ENCODE data around the gene ARL4D.

Gene ARL4D

DNA sequence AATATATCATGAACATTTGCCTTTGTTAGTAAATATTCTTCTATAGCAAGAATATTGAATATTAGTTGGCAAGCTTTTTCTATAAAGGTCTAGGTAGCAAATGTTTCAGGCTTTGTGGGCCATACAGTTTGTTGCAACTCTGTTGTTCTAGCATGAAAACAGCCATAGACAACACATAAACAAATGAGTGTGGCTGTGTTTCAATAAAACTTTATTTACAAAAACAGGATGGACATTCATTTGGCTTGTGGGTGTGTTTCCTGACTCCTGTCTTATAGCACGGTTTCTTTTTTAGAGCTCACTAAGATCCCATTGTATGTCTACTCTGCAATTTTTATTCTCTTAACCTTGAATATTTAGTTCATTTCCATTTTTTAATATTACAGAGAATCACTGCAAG, 39.0 kb downstream of the ARL4D start:
- no peak for DNase-seq (ENCODE audit: low spot score)
- TF ChIP-seq, protein P1, sequence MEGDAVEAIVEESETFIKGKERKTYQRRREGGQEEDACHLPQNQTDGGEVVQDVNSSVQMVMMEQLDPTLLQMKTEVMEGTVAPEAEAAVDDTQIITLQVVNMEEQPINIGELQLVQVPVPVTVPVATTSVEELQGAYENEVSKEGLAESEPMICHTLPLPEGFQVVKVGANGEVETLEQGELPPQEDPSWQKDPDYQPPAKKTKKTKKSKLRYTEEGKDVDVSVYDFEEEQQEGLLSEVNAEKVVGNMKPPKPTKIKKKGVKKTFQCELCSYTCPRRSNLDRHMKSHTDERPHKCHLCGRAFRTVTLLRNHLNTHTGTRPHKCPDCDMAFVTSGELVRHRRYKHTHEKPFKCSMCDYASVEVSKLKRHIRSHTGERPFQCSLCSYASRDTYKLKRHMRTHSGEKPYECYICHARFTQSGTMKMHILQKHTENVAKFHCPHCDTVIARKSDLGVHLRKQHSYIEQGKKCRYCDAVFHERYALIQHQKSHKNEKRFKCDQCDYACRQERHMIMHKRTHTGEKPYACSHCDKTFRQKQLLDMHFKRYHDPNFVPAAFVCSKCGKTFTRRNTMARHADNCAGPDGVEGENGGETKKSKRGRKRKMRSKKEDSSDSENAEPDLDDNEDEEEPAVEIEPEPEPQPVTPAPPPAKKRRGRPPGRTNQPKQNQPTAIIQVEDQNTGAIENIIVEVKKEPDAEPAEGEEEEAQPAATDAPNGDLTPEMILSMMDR (IDR thresholded peaks at IDR 0.05; ENCODE audit: extremely low read depth, missing control alignments) = no peak

DNA sequence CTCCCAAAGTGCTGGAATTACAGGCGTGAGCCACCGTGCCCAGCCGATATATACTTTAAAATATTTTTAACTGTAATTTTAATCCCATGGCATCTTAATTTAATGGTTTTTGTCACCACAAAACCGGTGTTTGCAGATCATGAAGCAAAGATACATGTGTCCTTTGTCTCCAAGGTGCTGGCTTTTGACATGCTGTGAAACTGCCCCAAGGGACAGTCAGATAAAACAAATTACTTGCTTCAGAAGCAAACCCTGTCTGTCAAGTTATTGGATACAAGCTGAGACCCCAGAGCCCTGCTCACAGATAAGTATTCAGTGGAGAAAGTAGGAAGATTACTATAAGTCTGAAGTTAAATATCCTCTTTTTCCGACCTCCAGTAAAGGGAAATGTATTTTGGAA, 39.8 kb downstream of the ARL4D start:
- TF ChIP-seq, protein P1 (IDR thresholded peaks at IDR 0.05; ENCODE audit: extremely low read depth, missing control alignments) = no peak
- no peak for DNase-seq (ENCODE audit: low spot score)

DNA sequence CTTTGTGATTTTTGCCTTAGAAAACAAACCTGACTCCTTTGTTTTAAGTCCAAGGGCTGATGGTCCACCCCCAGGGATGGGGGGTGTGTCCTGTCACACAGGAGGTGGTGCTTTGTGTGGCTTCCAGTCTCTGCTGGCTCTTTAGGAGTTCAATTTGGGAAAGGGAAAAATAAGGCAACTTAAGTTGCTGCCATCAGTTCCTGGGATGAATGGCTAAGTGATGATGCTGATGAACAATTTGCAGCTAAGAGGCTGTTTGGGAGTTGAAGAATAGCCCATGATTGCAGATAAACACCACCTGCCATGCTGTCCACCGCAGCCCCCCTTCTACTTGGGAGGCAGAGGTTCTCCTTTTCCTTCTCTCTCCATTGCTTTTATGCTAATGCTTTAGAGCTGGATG, 40.2 kb downstream of the ARL4D start:
- TF ChIP-seq, protein P1 (IDR thresholded peaks at IDR 0.05; ENCODE audit: extremely low read depth, missing control alignments) = no peak
- DNase-seq (ENCODE audit: low spot score) = no peak

DNA sequence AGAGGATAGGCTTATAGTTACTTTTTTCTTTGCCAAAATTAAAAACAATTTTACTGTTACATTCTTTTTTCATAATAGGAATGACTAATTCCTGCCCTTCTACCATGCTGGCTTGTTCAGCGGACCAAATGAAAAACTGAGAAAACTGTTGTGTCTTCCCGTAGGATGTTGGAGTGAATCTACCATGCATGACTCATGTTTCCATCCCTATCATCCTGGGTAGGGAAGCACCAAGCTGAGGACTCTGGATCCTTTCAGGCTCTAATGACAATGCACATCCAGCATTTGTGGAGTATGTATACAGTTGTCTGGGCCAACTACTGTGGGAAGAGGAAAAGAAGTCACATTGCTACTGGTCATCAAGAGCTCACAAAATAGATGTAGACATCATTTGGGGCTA, 43.9 kb downstream of the ARL4D start:
- DNase-seq (ENCODE audit: low spot score) = no peak
- TF ChIP-seq, protein P1 (IDR thresholded peaks at IDR 0.05; ENCODE audit: extremely low read depth, missing control alignments) = no peak

DNA sequence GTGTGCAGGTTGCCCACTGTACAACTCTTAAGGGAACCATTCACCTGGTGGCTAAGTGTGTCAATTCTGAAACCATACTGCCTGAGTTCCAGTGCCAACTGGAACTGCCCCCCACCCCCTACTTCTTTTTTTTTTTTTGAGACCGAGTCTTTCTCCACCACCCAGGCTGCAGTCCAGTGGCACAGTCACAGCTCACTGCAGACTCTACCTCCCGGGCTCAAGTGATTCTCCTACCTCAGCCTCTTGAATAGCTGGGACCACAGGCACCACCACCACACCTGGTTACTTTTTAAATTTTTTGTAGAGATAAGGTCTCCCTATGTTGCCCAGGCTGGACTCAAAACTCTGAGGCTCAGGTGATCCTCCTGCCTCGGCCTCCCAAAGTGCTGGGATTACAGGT, 44.6 kb downstream of the ARL4D start:
- no peak for DNase-seq (ENCODE audit: low spot score)
- TF ChIP-seq, protein P1 (IDR thresholded peaks at IDR 0.05; ENCODE audit: extremely low read depth, missing control alignments) = no peak

DNA sequence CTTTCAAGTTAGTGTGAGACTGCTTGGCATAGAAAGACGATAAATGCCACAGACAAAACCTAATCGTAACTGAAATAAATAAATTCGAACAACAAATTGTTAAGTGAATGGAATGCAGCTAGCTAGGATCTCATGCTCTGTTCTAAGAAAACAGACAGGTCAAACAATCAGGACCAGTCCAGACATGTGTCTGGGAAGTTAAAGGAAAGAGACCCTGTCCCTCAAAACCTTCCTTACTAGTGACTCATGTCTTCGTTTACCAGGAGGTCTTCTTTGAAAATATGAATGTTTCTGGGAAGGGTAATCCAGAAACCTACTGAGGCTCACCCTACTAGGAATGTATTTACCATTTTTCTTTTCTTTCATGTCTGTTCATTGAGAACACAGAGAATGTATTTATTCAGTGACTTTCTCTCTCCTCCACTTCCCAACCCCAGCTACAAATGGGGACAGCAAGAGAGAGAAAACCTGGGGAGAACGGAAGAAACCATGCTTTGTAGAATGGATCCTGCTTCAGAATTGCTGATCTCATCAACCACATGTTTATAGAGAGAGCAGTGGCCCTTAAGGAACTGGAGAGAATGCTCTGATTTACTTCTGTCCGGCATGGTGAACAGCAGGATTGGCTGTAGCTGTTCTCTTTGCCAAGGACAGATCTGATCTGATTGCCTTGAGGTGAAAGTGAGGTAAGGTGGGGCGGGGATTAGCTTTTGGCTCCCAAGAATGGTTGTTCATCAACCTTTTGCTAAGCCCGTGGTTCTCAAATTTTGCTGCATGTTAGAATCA, 45.6 kb downstream of the ARL4D start:
- DNase-seq (ENCODE audit: low spot score) = no peak
- TF ChIP-seq, protein P1 (IDR thresholded peaks at IDR 0.05; ENCODE audit: extremely low read depth, missing control alignments) = no peak

DNA sequence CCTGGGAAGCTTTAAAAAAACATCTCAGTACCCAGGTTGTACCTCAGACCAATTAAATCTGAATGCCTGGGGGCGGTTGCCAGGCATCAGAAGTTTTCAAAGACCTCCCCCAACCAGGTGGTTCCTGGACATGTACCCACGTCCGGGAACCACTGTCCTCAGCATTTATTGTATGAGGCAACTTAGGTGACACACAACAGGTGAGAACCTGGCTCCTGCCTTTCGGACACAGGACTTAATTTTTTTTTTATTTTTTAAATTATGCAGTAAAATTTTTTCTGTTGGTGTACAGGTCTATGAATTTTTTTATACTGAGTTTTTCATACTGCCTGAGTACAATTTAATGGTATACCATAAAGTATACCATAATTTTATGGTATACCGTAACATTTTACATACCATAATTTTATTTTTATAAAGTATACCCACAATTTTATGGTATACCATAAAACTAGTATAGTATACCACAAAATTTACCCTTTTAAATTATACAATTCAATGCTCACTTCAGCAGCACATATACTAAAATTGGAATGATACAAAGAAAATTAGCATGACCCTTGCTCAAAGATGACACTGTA, 46.3 kb downstream of the ARL4D start:
- no peak for DNase-seq (ENCODE audit: low spot score)
- TF ChIP-seq, protein P1 (IDR thresholded peaks at IDR 0.05; ENCODE audit: extremely low read depth, missing control alignments) = no peak
